Measurements from ENCODE around the gene DDX5. TPM values are rescaled to one million over a fixed set of nuclear protein-coding genes. Genes with fewer than 3 reads are reported as not detected.
A peak's percentile ranks its signal among the peaks of the same experiment; 100 is the strongest.

DDX5 gene
- total RNA-seq, 2 donors from 2014 or later: 1,029 to 1,188 TPM

DNA sequence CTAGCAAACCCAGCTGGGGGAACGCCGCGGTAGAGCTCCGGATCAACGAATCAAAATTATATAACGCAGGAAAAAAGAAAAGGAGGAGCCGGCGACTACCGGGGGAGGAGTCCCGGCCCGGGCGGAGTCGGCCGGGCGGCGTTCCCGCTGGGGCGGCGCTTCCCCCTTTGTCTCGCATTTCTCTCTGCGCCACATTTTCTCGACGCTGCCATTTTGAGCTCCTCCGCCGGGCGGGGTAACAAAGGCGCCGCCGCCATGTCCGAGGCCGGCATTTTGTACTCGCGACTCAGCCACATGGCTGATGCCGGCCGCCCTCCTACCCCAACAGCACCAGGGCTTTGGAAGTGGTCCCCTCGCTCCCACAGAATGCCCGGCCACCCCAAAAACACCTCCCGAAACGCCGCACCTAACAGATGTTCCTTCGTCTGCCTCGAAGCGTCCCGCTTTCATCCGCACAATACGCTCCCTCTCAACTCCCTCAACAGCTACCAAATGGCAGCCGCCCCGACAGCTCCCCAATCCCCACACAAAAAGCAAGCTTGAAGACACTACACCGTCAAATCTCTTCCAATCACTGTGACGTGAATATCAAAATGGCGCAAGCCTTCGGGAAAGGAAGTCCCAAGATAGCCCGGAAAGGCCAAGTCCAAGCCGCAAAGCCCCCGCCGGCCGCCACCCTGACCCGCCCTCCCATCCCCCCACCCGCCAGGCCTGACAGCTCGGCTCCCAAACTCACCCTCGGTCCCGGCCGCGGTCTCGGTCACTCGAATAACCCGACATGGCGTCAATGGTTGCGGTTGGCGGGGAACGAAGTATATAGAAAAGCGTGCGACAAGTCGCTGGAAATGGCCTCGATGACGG, 519 bp downstream of the DDX5 start:
- peaks cover 71% of the 10 kb centered on the region for H3K4me1 Mint-ChIP-seq (ENCODE audit: low read depth)
- H3K4me3 Mint-ChIP-seq: peak overlapping the region; percentile 98 to 99
- H3K27me3 Mint-ChIP-seq (ENCODE audit: low read depth): no peaks in the 10 kb centered on the region
- peak overlapping the region; percentile 99 for H3K27ac Mint-ChIP-seq
- ATAC-seq (replicated peaks in 1 of 2) (peak; percentile 8 to 22), DNase-seq (peak; percentile 83 to 90)
- H3K9me3 Mint-ChIP-seq: no peaks in the 10 kb centered on the region
- peaks cover 43 to 60% of the 10 kb centered on the region in 2 donors for H3K36me3 Mint-ChIP-seq (ENCODE audit: insufficient read depth in 2 of 2)

DNA sequence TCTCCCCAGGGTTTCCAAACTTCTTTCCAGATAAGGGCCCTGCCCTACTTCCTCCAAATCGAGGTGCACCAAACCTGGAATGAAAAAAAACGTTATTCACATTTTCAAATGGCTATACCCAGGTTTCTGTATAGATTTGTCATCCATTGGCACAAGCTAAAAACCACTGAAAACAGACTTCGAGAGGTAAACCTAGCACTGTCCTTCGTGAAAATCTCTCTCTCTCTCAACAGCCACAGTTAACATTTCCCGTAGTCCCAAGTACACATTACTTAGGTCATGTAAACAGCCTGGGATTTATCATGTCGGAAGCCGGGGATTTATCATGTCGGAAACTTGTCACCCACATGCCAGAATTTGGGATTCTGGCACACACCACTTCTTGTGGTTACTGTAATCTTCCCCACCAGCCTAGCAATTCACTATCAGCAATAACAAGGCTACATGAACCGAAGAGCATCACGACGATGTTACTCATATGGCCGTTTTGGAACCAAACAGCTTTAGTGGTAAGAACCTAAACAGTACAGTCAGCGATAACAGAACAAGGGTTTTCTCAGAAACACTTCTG, 1.2 kb downstream of the DDX5 start:
- peak; percentile 3 to 7 for ATAC-seq (replicated peaks in 1 of 2)
- Mint-ChIP-seq H3K27me3 (ENCODE audit: low read depth) (no peaks in the 10 kb centered on the region), H3K4me3 (peak overlapping the region; percentile 98 to 99), H3K36me3 (ENCODE audit: insufficient read depth in 2 of 2) (peaks cover 47 to 64% of the 10 kb centered on the region in 2 donors), H3K27ac (peak overlapping the region; percentile 99), H3K4me1 (ENCODE audit: low read depth) (peaks cover 72% of the 10 kb centered on the region), H3K9me3 (no peaks in the 10 kb centered on the region)
- no peak for DNase-seq

DNA sequence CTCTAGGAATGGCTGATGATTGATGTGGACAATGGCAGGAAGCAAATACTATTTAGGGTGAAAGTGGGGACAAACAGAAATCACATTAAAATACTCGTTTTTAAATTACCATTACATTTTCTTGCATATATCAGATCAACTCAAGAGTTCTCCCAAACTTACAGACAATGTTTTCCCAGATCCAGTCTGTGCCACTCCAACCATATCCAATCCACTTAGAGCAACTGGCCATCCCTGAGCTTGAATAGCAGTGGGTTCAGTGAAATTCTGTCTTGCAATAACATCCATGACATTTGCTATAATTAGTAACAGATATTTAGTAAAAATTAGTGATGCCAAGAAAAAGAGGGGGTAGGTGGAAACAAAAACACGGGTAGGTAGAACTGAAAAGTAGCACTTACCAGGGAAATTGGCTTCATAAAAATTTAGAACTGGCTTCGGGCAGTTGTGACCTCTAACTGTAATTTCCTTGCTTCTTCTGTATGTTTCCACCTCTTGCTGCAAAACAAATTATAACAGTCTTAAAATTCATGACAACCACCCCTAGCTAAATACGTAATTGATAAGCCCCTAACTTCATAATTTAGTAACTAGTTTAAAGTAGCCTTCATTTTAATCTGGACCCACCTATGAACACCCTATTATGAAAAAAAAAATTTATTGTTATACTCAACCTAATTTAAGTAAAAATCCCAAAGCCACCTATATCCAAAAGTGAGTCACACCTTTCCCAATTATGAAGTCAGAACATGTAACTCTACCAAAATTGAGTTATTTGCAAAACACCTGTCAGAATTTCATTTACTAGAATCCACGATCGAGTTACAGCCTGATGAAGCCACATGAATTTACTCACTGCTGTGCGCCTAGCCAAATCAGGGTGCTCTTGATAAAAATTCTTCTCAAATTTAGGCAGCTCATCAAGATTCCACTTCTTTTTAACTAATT, 2.0 kb downstream of the DDX5 start:
- no peaks in the 10 kb centered on the region for H3K27me3 Mint-ChIP-seq (ENCODE audit: low read depth)
- no peaks in the 10 kb centered on the region for H3K9me3 Mint-ChIP-seq
- H3K27ac Mint-ChIP-seq: peak overlapping the region; percentile 99
- DNase-seq: peak in 1 of 2 donors; percentile 11
- H3K36me3 Mint-ChIP-seq (ENCODE audit: insufficient read depth in 2 of 2): peaks cover 47 to 69% of the 10 kb centered on the region in 2 donors
- peak overlapping the region; percentile 98 to 99 for H3K4me3 Mint-ChIP-seq
- H3K4me1 Mint-ChIP-seq (ENCODE audit: low read depth): peaks cover 77% of the 10 kb centered on the region
- ATAC-seq (replicated peaks in 1 of 2): no peak

DNA sequence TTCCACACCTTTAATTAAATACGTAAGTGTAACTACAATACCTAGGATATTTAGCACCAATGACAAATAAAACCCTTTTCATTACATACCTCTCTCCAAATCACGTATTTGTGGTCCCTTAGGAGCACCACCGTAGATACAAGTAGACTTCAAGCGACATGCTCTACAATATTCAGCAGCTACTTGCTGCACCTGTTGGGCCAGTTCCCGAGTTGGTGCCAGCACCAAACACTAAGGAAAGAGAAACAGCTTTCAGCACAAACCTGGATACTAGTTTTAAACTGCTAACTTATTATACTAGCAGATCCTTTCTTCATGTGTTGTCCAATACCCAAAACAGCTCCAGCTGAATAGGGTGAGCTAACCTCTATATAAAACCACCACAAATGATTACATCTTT, 2.7 kb downstream of the DDX5 start:
- no peak for ATAC-seq (replicated peaks in 1 of 2)
- Mint-ChIP-seq H3K4me1 (ENCODE audit: low read depth) (peaks cover 79% of the 10 kb centered on the region), H3K9me3 (no peaks in the 10 kb centered on the region), H3K27me3 (ENCODE audit: low read depth) (no peaks in the 10 kb centered on the region), H3K36me3 (ENCODE audit: insufficient read depth in 2 of 2) (peaks cover 46 to 68% of the 10 kb centered on the region in 2 donors), H3K27ac (peak overlapping the region; percentile 99), H3K4me3 (peak overlapping the region; percentile 1 to 5)
- DNase-seq: no peak

DNA sequence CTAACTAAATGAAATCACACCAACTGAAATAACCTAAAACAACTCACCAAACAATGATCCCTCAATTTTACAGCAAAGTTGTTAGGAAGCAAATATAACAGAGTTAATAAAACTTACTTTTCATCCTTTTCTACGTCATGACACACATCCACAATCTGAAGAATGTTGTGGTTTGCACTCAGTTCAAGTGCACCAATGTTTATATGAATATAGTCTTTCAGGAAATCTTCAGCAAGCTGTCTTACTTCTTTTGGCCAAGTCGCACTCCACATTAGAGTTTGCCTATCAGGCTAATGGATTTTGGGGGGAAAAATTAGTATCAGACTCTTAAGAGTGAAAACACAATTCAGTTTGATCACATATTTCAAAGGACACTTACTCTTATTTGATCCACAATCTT, 3.3 kb downstream of the DDX5 start:
- H3K9me3 Mint-ChIP-seq: no peaks in the 10 kb centered on the region
- H3K4me3 Mint-ChIP-seq: peak overlapping the region; percentile 5 to 16

DNA sequence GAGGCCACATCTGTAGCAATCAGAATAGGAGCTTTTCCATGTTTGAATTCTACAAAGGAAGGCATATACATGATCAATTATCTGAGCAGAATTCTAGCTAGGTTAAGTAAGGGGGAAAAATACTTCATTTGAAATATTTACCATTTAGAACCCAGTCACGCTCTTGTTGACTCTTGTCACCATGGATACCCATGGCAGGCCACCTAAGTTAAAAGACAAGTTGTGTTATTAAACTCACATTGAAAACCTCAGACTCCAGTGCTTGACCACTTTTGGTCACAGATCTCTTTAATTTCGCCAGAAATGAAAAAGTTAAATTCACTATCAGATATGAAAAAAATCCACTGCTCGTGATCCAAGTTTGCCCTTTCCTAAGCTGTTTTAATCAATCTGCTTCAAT, 4.1 kb downstream of the DDX5 start:
- Mint-ChIP-seq H3K4me1 (ENCODE audit: low read depth) (peaks cover 80% of the 10 kb centered on the region), H3K4me3 (peak overlapping the region; percentile 4 to 5), H3K27me3 (ENCODE audit: low read depth) (no peaks in the 10 kb centered on the region), H3K27ac (peak overlapping the region; percentile 99), H3K9me3 (no peaks in the 10 kb centered on the region), H3K36me3 (ENCODE audit: insufficient read depth in 2 of 2) (peaks cover 44 to 68% of the 10 kb centered on the region in 2 donors)
- DNase-seq (no peak), ATAC-seq (replicated peaks in 1 of 2) (no peak)

More for the DNA sequence above, 3.3 kb downstream of the DDX5 start:
- ATAC-seq (replicated peaks in 1 of 2): no peak
- Mint-ChIP-seq H3K4me1 (ENCODE audit: low read depth) (peaks cover 79% of the 10 kb centered on the region), H3K27me3 (ENCODE audit: low read depth) (no peaks in the 10 kb centered on the region), H3K27ac (peak overlapping the region; percentile 99), H3K36me3 (ENCODE audit: insufficient read depth in 2 of 2) (peaks cover 46 to 68% of the 10 kb centered on the region in 2 donors)
- no peak for DNase-seq

DNA sequence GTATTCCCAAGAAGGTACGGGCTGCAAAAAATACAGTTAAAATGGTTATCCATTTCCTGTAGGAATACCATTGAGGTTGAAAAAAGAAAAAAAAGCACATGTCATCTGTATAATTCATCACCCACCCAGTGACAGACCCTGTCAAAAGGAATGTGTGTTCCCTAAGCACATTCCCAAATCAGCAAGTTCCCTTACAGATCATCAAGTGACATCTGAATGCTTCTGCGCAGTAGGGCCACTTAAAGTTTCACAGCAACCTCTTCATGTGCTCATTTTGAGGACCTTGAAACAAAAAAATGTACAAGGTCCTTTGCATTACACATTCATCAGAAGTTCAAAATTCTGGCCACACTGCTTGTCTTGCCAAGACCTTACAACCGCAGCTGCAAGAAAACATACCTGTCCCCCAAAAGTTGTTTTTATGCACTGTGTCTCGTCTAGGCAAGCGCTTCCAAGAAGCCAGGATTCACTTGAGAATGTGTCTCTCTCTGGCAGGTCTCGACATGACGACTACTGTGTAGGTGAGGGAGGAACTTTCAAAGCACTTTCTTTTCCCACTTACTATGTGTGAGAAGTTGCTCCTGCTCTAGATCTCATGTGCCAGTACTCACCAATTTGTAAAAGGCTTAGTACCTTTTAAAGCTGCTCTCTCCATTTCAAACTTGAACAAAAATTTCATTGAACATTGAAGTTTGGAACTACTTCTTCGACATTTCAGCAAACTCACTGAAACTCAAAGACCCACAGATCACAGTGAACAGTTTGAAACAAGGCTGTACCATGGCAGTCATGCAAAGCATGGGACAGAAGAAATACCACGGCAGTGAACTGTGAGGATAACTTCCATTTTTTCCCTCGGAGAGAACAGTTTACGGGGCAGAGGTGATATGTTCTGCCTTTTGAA, 5.0 kb downstream of the DDX5 start:
- Mint-ChIP-seq H3K9me3 (no peaks in the 10 kb centered on the region), H3K36me3 (ENCODE audit: insufficient read depth in 2 of 2) (peaks cover 48 to 75% of the 10 kb centered on the region in 2 donors), H3K4me3 (peak overlapping the region; percentile 5 to 13), H3K27ac (peak overlapping the region; percentile 99), H3K4me1 (ENCODE audit: low read depth) (peaks cover 81% of the 10 kb centered on the region), H3K27me3 (ENCODE audit: low read depth) (no peaks in the 10 kb centered on the region)
- no peak for ATAC-seq (replicated peaks in 1 of 2)
- DNase-seq: no peak

DNA sequence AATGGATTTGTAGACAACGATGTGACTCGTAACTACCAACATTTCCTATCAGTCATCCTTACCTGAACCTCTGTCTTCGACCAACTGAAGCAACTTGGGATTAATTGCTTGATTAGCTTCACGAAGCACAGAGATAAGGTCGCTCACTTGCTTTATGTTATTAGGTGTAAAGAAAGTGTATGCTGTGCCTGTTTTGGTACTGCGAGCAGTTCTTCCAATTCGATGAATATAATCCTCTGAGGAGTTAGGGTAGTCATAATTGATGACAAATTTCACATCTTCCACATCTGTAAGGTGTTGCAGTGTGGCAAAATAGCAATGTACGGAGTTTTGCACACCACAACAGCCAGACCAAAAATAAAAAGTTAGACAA, 5.6 kb downstream of the DDX5 start:
- Mint-ChIP-seq H3K4me1 (ENCODE audit: low read depth) (peaks cover 88% of the 10 kb centered on the region), H3K36me3 (ENCODE audit: insufficient read depth in 2 of 2) (peaks cover 45 to 69% of the 10 kb centered on the region in 2 donors)

DNA sequence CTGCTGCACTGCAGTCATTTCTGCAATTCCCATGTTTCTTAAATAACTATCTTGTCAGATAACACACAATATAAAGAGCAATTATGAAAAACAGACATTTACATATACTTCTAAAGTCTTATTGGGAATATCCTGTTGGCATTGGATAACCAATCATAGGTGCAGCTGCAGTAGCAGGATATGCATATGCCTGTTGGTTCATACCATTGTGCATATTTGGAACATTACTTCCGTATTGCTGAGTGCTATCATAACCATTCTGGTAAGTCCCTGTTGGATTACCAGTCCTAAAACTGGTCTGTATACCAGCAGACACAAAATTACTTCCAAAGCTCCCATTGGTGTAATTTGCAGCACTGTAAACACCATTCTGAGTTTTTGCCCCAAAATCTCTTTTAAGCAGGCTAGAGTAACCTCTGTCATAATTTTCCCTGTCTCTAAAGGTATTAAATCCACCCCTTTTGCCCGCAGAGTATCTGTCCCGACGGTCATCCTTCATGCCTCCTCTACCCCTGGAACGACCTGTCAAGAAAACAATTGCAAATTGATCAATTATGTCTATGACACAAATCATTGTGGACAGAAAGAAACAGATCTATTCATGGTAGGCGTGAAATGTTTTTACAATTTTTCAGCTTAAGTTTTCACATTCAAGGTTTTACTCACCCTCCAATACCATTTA, 6.1 kb downstream of the DDX5 start:
- peak overlapping the region; percentile 99 for H3K27ac Mint-ChIP-seq

More for the DNA sequence above, 5.6 kb downstream of the DDX5 start:
- DNase-seq: no peak
- Mint-ChIP-seq H3K9me3 (no peaks in the 10 kb centered on the region), H3K4me3 (peak overlapping the region; percentile 5 to 13), H3K27me3 (ENCODE audit: low read depth) (no peaks in the 10 kb centered on the region), H3K27ac (peak overlapping the region; percentile 99)
- ATAC-seq (replicated peaks in 1 of 2): no peak

DNA sequence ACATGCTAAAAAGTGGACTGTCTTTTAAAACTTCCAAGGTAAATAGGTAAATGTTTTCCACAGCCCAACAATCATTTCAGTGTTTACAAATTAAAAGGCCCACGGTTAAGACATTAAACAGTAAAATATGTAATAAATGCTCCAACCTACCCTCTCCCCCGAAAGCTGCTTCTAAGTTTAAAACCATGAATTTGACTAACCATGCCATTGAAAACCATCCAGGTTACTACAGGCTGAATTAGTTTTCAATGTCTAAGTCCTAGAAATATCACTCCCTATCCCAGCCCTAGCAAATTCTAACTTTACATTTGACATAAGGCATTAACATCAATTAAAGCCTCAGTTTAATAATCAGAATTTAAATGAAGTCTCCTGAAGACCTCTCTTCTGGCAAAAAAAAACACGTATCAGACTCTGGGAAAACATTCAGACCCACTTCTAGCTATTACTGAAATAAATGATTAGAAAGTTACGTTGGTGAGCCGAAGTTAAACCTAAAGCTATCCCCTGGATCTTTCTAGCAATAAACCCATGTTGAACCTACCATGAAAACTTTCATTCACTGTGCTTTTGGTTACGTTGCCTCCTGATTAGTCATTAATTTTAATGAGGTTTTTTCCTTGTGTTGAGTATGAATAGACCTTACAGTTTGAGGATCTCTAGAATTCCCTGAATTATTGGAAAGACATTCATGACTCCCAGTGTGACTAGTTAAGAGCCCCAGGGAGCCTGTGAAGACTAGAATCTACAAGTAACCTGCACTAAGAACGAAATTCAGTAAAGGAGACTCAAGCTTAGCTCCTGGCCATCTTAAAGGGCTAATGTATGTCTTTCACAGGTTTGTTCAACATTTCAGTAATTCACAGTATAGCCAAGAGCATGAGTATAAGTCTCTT, 7.5 kb downstream of the DDX5 start:
- Mint-ChIP-seq H3K27me3 (ENCODE audit: low read depth) (no peaks in the 10 kb centered on the region), H3K27ac (peak overlapping the region; percentile 92), H3K36me3 (ENCODE audit: insufficient read depth in 2 of 2) (peaks cover 38 to 60% of the 10 kb centered on the region in 2 donors), H3K4me3 (peak overlapping the region; percentile 95 to 97), H3K4me1 (ENCODE audit: low read depth) (peaks cover 91% of the 10 kb centered on the region), H3K9me3 (no peaks in the 10 kb centered on the region)
- ATAC-seq (replicated peaks in 1 of 2) (no peak), DNase-seq (no peak)

More for the DNA sequence above, 6.1 kb downstream of the DDX5 start:
- H3K4me1 Mint-ChIP-seq (ENCODE audit: low read depth): peaks cover 91% of the 10 kb centered on the region
- peak overlapping the region; percentile 13 to 22 for H3K4me3 Mint-ChIP-seq
- H3K9me3 Mint-ChIP-seq: no peaks in the 10 kb centered on the region
- H3K27me3 Mint-ChIP-seq (ENCODE audit: low read depth): no peaks in the 10 kb centered on the region
- ATAC-seq (replicated peaks in 1 of 2): no peak
- peaks cover 41 to 65% of the 10 kb centered on the region in 2 donors for H3K36me3 Mint-ChIP-seq (ENCODE audit: insufficient read depth in 2 of 2)
- no peak for DNase-seq

DNA sequence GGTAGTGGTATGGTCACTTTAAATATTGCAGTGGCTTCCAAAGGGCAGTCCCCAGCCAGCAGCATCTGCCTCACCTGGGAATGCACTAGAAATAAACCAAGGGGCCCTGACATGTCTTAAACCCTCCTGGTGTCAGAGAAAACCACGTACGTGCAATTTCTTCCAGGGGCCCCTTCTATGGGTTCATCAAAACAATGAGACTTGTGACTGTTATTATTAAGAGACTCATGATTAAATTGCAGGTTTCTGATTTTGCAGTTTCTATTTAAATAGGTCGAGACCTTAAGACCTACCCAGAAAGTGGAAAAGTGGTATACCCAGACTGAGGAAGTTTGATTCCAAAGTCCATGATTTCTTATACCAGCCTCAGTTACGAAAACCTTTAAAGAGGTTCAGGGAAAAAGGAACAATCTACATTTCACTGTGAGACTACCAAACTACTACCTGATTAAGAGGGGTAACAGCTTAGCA, 8.5 kb downstream of the DDX5 start:
- no peaks in the 10 kb centered on the region for H3K27me3 Mint-ChIP-seq (ENCODE audit: low read depth)
- DNase-seq (no peak), ATAC-seq (replicated peaks in 1 of 2) (no peak)
- peaks cover 90% of the 10 kb centered on the region for H3K4me1 Mint-ChIP-seq (ENCODE audit: low read depth)
- H3K9me3 Mint-ChIP-seq: no peaks in the 10 kb centered on the region
- peak overlapping the region; percentile 92 for H3K27ac Mint-ChIP-seq
- peak overlapping the region; percentile 95 to 97 for H3K4me3 Mint-ChIP-seq
- peaks cover 30 to 51% of the 10 kb centered on the region in 2 donors for H3K36me3 Mint-ChIP-seq (ENCODE audit: insufficient read depth in 2 of 2)
